AG09319 (cell line): ENCODE data around the gene GID4.
A peak's percentile ranks its signal among the peaks of the same experiment; 100 is the strongest.

Experiments
- DNase-seq: peaks from one replicate; pipeline ENCODE4 v3.0.0-alpha.2; 2010; ENCODE audit warnings: low read depth; ENCODE audit errors: extremely low read depth
- CTCF ChIP-seq: IDR thresholded peaks from 2 replicates; pipeline ENCODE4 v1.5.1; 2011; ENCODE audit warnings: low read depth, mild to moderate bottlenecking, inconsistent platforms, low read length, moderate library complexity

The GID4 gene

DNA sequence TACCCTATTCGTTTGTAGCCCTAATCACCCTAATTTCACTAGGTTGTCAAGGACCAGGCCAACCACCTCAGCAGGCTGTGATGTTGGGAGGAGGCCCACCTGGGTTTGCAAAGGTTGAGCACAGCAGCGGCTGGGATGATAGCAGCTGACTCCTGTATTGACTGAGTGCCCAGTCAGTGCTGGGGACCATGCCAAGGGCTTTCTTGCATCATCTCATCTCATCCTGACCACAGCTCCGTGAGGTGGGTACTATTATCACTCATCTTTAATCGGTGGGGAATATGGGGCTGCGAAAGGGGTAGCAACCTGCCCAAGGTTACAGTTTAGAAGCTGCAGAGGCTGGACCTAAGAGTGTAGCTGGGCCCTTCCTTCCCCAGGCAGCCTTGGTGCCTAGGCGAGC lies 11.9 kb upstream of the GID4 start:
- TF ChIP-seq CTCF: no peak
- no peak for DNase-seq

DNA sequence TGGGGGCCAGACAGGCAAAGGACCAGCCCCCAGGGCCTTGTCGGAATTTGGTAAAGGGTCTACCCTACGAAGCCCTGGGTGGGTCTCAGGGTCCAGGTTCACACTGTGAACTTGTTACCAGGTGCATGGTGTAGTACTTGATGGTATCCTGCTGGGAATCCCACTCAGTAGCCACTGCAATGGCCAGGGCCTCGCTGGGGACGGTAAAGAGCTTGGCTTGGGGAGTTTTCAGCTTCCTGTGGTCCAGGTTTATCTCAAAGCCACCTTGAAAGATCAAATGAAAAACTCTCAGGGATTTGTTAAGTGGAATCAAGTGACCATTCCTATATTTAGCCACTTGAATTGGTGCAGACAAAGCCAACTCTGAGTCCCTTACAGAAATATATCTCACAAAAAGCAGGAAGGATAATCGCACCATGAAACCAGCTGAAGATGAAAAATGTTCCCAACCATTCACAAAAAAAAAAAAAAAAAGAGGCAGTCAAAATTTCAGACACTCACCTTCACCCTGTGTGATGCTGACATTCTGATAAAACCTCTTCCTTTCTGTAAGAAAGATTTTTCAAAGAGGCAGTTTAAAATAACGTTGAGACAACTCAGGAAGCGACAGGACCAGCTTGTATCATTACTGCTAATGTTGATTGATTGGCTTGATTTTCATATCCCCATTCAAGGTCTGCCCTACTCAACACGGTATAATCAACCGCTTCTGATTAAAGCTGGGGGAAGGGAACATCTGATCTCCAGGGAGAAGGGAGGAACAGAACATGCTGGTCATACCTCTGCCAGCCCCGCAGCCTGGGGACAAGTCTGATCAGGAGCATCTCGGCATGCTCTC lies 10.9 kb upstream of the GID4 start:
- DNase-seq: no peak
- TF ChIP-seq CTCF: no peak

DNA sequence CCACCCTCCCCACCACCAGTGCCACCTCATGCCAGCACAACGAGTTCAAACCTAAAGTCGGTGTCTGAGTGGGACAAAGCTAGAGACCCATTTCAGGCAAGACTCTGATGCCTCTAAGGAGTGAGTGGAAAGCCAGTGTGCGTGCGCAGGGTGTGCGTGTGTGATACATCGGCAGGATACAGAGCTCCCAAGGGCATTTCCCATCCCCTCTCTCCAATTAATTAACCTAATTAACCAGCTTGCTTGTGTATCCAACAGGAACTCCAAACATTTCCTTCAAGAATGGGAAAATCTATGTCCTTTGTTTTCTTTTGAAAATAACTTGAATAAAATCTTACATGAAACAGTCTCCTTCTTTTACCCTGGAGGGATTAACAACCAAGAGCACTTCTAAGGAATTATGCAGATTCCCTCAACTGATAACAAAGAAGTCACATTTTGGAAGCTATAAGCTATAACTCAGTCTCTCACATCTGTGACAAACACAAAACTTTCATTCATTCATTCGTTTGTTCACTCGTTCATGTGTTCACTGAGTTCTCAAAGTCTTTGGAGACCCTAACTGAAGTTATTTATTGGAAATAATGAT lies 10.2 kb upstream of the GID4 start:
- TF ChIP-seq CTCF: no peak
- no peak for DNase-seq

DNA sequence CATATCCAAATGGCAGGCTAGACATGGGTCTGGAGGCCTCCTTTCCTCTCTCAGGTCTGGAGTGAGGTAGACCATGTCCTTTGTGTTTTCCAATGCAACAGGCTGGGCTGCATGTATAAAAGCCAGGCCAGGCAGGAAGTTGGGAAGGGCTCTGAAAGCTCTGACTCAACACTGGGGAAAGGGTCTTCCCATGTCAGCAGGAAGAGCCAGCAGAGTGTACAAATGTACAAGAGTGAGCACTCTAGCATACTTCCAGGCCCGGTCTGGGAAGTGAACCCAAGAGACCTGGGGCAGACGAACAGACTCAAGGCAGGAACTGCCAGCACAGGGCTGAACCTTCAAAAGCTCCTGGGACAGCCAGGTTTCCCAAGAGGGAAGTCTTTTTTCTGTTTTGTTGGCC lies 7.3 kb upstream of the GID4 start:
- DNase-seq: no peak
- TF ChIP-seq CTCF: no peak

GRCh38 chr17:18033442-18034099 lies 5.6 kb upstream of the GID4 start:
- TF ChIP-seq CTCF: peak; percentile 52
- peak; percentile 69 for DNase-seq

DNA sequence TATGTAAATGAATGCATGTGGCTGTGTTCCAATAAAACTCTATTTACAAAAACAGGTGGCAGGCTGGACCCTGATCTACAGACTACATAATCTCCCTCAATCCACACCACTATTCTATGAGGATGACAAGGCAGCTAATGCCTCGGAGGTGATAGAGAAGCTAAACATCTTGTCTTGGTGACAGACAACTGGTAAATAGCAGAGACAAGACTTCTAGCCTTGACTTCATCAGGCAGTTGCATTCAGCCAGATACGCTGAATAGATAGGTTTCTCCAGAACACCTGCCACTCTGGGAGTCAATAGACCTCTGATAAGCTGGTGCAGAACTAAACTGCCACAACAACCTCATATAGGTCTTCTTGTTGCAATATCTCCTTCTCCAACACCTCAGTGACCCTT lies 3.5 kb upstream of the GID4 start:
- DNase-seq: no peak

More for the DNA sequence above, 3.5 kb upstream of the GID4 start:
- no peak for TF ChIP-seq CTCF
